Activated T-helper 1 cell treated with anti-CD3 and anti-CD28 coated beads, Interleukin-12 subunit alpha, Interleukin-12 subunit beta, Interleukin-2, Interleukin-4 antibody, amounts not matched to agents 30 ng/mL and 10 ng/mL and 1 ng/mL, durations not matched to agents 14 hours and 24 hours and 36 hours (primary cell): ENCODE measurements around the gene SAPCD2. TPM values are rescaled to one million over a fixed set of nuclear protein-coding genes. Genes with fewer than 3 reads are reported as not detected.

Experiments
- DNase-seq: peaks from one replicate; pipeline ENCODE4 v3.0.0; 2021; ENCODE audit warnings: low spot score
- H3K27ac Mint-ChIP-seq: one replicate; pipeline ENCODE4 v1.8.0; 2021; ENCODE audit warnings: mild to moderate bottlenecking, mixed read lengths
- H3K27me3 Mint-ChIP-seq: one replicate; pipeline ENCODE4 v1.8.0; 2022; ENCODE audit warnings: mild to moderate bottlenecking, moderate library complexity, mixed read lengths; ENCODE audit not compliant: insufficient read depth
- H3K36me3 Mint-ChIP-seq: one replicate; pipeline ENCODE4 v1.8.0; 2021; ENCODE audit warnings: low read depth, mixed read lengths
- H3K4me1 Mint-ChIP-seq: one replicate; pipeline ENCODE4 v1.8.0; 2021; ENCODE audit warnings: low read depth, mixed read lengths
- H3K4me3 Mint-ChIP-seq: one replicate; pipeline ENCODE4 v1.8.0; 2021; ENCODE audit warnings: mild to moderate bottlenecking, moderate library complexity, mixed read lengths
- H3K9me3 Mint-ChIP-seq: one replicate; pipeline ENCODE4 v1.8.0; 2021; ENCODE audit warnings: mixed read lengths
- intact Hi-C: fragments of 100-400 bp; cut with micrococcal nuclease; formaldehyde crosslinking; loops from one replicate; pipeline ENCODE4 v1.15.1; 2024
- total RNA-seq: library from RNA; stranded (reverse); gene quantifications from 2 replicates; pipeline ENCODE4 v1.2.3, GENCODE V29; 2022

The SAPCD2 gene
- total RNA-seq, 1 donor from 2014 or later: 25.1 TPM

DNA sequence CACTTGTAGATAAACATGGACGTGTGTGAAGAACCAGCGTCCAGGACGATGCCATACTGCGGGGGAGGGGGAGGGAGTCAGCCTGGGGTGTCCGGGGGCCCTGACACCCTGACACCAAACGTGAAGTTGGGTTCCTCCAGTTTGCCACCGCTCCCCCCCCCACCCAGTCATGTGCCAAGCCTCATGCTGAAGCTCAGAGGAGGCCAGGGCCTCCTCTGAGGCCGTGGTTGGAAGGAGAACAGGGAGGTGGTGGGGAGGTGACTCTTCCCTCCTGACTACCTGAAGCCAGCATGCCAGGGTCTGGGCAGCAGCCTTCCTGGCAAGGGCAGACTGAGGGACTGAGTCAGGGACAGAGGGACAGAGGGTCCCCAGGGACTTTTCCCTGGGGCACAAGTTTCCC is 18.1 kb downstream of the SAPCD2 start:
- no peak for DNase-seq
- Mint-ChIP-seq H3K27me3 (peaks cover 35% of the 10 kb centered on the region), H3K9me3 (no peaks in the 10 kb centered on the region), H3K4me1 (no peaks in the 10 kb centered on the region), H3K27ac (no peak overlapping the region), H3K4me3 (no peak overlapping the region), H3K36me3 (no peaks in the 10 kb centered on the region)
- intact Hi-C loops: no loop called here

DNA sequence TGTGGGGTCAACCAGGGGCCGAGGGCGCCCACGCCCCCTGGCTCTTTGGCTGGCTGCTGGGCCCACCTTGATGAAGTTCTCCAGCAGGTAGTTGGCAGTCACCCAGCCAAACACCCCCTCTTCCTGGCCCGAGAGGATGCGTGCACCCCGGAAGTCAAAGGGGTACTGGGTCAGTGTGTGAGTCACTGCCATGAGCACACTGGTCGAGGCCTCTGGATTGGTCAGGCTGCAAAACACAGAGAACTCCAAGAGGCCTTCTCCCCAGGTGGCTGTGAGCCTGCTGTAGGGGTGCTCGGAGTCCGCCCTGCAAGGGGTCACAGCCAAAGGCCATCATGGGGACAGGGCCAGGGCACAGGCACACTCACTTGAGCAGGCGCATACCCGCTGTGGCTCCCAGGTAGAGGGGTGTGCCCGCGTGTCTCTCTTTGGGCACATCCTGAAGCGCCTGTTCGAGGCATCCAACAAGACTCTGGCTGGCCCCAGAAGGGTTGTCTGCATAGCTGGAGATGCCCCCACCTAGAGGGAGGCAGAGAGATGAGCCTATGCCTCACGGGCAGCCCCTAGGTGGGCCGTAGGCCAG is 19.1 kb downstream of the SAPCD2 start:
- peaks cover 40% of the 10 kb centered on the region for H3K27me3 Mint-ChIP-seq
- no peak overlapping the region for H3K27ac Mint-ChIP-seq
- no peaks in the 10 kb centered on the region for H3K4me1 Mint-ChIP-seq
- intact Hi-C loops: no loop called here
- no peaks in the 10 kb centered on the region for H3K9me3 Mint-ChIP-seq
- H3K4me3 Mint-ChIP-seq: no peak overlapping the region
- no peak for DNase-seq
- H3K36me3 Mint-ChIP-seq: no peaks in the 10 kb centered on the region

DNA sequence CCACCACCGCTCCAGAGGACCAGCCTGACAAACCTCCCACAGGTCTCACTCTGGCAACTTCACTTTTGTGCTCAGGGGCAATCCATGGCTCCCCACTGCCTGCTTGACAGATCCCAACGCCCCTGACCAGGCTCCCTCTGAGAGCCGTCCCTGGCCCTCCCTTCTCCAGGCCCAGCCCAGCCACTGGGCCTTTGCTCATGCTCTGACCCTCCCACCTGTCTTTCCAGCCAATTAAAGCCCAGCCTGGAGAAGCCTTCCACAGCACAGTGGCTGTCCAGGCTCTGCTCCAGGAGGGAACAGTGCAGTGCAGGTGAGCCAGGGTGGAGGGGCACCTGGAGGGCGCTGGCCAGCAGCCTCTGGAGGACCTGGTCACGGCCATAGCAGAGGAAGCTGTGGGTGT is 19.8 kb downstream of the SAPCD2 start:
- Mint-ChIP-seq H3K4me1 (no peaks in the 10 kb centered on the region), H3K36me3 (no peaks in the 10 kb centered on the region), H3K9me3 (no peaks in the 10 kb centered on the region), H3K4me3 (no peak overlapping the region), H3K27me3 (peaks cover 39% of the 10 kb centered on the region), H3K27ac (no peak overlapping the region)
- no peak for DNase-seq
- intact Hi-C loops: no loop called here

DNA sequence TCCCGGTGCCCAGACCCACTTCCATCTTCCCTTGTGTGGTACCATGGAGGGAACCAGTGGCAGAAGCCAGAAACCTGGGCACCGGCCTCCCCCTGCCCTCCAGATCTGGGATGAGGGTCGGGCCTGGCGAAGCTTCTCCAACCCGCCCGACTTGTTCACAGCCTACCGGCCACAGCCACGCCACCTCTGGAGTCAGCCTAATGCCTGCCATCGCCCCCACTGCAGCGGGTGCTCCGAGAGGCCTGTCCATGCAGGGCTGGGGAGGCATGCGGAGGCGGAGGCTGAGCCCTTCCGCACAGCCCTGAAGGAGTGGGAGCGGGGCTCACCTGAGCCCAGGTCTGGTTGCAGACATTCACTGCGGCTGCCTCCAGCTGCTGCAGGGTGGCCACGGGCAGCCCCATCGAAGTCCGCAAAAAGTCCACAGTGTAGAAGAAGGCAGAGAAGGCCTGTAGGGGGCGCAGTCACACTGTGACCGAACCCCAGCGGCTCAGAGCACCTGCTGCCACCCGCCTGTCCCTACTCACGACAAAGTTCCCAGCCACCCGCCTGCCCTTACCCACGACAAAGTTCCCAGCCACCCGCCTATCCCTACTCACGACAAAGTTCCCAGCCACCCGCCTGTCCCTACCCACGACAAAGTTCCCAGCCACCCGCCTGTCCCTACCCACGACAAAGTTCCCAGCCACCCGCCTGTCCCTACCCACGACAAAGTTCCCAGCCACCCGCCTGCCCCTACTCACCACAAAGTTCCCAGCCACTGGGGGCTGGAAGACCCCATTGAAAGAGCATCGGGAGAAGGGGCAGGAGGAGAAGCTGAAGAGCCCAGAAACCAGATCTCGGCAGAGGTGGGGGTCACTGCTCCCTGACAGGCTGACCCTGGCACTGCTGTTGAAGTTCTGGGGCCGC is 20.6 kb downstream of the SAPCD2 start:
- no peaks in the 10 kb centered on the region for H3K9me3 Mint-ChIP-seq
- DNase-seq: peak; percentile 40
- no peak overlapping the region for H3K27ac Mint-ChIP-seq
- peaks cover 3% of the 10 kb centered on the region for H3K4me1 Mint-ChIP-seq
- intact Hi-C loops: loop anchor here (5.0 kb wide), 3 partner anchors 78 to 202 kb away; partner anchors contain the start of genes PHPT1 and TUBB4B
- H3K27me3 Mint-ChIP-seq: peaks cover 36% of the 10 kb centered on the region
- no peaks in the 10 kb centered on the region for H3K36me3 Mint-ChIP-seq
- no peak overlapping the region for H3K4me3 Mint-ChIP-seq

DNA sequence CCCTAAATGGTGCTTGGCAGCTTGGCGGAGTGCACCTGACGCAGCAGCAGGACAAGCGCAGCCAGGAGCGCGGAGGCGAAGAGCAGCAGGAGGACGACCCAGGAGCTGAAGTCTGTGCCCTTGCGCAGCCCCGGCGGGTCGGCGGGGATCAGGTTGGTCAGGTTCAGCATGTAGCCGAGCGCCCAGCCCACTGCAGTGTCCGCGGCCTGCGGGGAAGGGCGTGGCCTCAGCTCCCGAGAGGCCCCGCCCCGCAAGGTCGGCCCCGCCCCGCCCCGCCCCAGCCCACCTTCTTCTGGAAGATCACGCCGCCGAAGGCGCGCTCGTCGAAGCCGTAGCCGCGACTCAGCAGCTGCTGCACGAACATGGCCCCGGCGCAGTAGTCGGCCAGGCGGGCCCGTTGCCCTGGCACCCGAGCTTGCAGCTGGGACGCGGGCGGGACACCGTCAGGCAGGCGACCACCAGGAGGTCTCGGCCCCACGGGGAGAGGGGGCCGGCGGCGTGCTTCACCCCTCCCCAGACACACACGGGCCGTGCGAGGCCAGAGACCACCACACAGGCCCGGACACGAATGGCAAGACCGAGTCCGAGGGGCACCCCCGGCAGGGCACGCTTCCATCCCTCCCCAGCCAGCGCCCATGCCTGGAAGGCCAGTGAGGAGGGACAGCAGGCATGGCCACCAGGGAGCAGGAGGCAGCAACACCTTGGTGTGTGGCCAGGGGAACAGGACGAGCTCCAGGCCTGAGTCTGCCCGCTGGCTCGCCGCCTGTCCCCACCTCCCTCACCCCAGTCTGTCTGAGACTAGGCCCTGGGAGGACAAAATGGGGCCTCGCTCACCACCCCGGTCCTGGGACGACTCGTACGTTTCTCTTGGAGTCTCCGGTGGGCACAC is 21.5 kb downstream of the SAPCD2 start:
- no peaks in the 10 kb centered on the region for H3K36me3 Mint-ChIP-seq
- H3K4me3 Mint-ChIP-seq: no peak overlapping the region
- H3K4me1 Mint-ChIP-seq: peaks cover 5% of the 10 kb centered on the region
- H3K27ac Mint-ChIP-seq: no peak overlapping the region
- H3K9me3 Mint-ChIP-seq: no peaks in the 10 kb centered on the region
- no peak for DNase-seq
- intact Hi-C loops: loop anchor here (5.0 kb wide), 3 partner anchors 78 to 202 kb away; partner anchors contain the start of genes PHPT1 and TUBB4B
- H3K27me3 Mint-ChIP-seq: peaks cover 36% of the 10 kb centered on the region

DNA sequence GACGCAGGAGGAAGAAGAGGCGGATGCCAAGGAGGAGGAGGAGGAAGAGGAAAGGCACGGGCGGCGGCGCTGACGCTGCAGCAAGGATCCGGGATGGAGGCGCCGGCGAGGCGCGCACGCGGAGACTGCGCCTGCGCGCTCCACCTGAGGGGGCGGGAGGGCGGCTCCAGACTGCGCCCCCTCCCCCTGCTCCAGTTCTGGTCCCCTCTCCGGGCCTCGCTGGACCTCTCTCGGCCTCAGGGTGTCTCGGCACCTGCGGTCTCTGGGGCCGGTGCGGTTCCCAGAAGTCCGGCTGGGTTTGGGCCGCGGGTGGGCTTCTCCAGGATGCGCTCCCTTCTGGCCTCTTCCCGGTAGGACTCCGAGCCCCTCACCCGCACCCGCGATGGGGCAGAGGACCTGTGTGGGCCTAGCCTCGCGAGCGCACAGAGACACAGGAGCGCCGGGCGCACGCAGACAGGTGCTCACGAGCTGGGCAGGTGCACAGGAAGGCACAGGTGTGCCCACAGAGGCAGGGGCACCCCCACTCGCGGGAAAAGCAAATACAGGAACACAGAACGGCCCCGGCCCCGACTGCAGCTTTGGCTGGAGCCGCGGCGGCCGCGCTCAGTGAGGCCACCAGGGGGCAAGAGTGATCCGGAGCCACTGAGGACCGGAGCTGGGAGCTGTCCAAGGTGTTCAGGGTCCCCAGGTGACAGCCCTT is 24.1 kb downstream of the SAPCD2 start, which contains the start of gene NPDC1:
TSS of gene NPDC1 (minus strand) at position 90 of the 700 bp plus-strand sequence. CDS start 188 bp downstream, outside the sequence.
- intact Hi-C loops: loop anchor here (1.0 to 5.0 kb wide), 5 partner anchors 17 to 199 kb away; partner anchors contain the start of genes PHPT1 and TUBB4B
- Mint-ChIP-seq H3K4me3 (peak within 1 kb of the TSS; percentile 77), H3K36me3 (no peaks in the 10 kb centered on the region), H3K27ac (peak within 1 kb of the TSS; percentile 44), H3K9me3 (no peaks in the 10 kb centered on the region), H3K4me1 (peaks cover 5% of the 10 kb centered on the region), H3K27me3 (peaks cover 29% of the 10 kb centered on the region)
- peak; percentile 81 for DNase-seq

DNA sequence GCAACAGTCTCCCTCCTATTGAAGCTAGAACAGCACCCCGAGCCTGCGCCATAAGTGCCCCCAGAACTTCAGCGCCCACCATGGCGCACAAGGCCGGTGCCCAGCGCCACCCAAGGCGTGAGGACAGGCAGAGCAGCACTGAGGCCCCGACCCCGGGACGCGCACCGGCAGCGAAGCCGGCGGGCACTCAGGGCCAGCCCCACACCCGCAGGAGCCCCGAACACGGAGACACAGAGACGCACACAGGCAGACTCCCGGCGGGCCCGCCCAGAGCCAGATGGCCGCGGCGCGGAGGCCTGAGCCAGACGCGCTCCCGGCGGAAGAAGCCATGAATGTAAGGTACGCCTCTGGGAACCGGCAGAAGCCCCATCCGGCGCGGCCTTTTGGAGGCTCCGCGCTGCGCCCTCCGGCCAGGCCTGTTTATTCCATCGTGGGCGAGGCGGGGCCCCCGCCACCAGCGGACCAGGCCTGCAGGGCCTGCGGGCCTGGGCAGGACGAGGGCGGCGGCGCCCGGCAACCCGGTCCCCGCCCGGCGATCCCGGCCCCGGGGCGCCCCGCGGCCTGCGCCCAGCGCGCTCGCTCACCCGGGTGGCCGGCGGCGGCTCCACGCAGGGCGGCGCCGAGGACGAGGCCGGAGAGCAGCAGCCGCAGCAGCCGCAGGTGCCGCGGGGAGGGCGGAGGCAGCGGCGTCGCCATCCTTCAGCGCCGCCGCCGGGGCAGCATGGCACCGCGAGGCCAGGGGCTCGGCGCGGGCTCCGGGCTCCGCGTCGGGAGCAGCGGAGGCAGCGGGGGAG is 24.9 kb downstream of the SAPCD2 start:
- Mint-ChIP-seq H3K4me1 (peaks cover 5% of the 10 kb centered on the region), H3K36me3 (no peaks in the 10 kb centered on the region), H3K27ac (peak overlapping the region; percentile 44), H3K4me3 (peak overlapping the region; percentile 77), H3K27me3 (peaks cover 26% of the 10 kb centered on the region), H3K9me3 (no peaks in the 10 kb centered on the region)
- no peak for DNase-seq
- intact Hi-C loops: loop anchor here (1.0 to 5.0 kb wide), 5 partner anchors 16 to 198 kb away; partner anchors contain the start of genes PHPT1 and TUBB4B

DNA sequence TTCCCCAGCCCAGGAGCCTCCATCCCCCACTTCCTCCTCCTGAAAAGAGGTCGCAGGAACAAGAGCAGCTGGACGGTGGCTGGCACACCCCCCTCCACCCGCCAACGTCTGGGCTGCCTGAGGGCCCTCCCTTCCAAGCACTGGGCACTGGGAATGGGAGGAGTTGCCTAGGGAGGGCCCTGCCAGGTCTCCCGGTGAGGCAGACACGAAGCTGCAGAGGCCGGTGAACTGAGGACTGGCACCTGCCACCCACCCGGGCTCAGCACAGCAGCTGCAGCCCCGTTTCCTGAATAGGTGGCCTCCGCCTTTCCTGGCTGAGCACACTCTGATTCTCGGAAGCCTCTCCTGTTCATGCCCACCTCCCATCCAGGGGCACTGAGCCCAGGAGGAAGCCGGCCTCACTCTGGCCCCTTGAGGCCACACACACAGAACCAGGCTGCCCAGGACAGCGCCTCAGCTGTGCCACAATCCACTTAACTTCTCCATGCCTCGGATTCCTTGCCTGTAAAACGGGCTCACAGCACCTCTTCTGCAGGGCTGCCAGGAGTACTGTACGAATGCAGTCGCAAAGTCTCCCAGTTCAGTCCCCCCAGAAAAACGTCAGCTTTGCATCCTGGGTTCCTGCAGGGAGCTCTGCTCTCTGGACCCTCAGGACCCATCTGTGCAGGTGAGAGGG is 25.7 kb downstream of the SAPCD2 start:
- no peak for DNase-seq
- Mint-ChIP-seq H3K27ac (no peak overlapping the region), H3K36me3 (no peaks in the 10 kb centered on the region), H3K4me1 (peaks cover 5% of the 10 kb centered on the region), H3K9me3 (no peaks in the 10 kb centered on the region), H3K4me3 (peak overlapping the region; percentile 77), H3K27me3 (peaks cover 17% of the 10 kb centered on the region)
- intact Hi-C loops: loop anchor here (5.0 kb wide), 3 partner anchors 83 to 198 kb away; partner anchors contain the start of genes PHPT1 and TUBB4B

DNA sequence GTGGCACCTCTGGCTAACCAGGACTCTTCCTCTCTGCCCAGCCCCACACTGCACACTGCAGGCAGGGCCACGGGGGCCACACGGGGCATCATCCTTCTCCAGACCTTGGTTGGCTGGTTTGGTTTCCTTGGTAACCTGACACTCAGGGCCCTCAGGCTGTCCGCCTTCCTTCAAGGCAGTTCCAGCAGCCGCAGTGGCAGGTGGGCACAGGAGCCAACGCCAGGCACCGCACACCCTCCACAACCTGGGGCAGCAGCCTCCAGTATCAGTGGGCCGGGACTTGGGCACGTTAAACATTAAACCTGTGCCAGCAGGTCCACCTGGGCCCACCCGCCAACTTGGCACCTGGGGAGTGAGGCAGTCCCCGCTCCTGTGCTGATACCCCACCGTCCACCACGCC is 26.3 kb downstream of the SAPCD2 start:
- Mint-ChIP-seq H3K36me3 (no peaks in the 10 kb centered on the region), H3K4me3 (no peak overlapping the region), H3K27me3 (peaks cover 14% of the 10 kb centered on the region), H3K27ac (no peak overlapping the region), H3K9me3 (no peaks in the 10 kb centered on the region), H3K4me1 (peaks cover 5% of the 10 kb centered on the region)
- DNase-seq: no peak
- intact Hi-C loops: no loop called here

DNA sequence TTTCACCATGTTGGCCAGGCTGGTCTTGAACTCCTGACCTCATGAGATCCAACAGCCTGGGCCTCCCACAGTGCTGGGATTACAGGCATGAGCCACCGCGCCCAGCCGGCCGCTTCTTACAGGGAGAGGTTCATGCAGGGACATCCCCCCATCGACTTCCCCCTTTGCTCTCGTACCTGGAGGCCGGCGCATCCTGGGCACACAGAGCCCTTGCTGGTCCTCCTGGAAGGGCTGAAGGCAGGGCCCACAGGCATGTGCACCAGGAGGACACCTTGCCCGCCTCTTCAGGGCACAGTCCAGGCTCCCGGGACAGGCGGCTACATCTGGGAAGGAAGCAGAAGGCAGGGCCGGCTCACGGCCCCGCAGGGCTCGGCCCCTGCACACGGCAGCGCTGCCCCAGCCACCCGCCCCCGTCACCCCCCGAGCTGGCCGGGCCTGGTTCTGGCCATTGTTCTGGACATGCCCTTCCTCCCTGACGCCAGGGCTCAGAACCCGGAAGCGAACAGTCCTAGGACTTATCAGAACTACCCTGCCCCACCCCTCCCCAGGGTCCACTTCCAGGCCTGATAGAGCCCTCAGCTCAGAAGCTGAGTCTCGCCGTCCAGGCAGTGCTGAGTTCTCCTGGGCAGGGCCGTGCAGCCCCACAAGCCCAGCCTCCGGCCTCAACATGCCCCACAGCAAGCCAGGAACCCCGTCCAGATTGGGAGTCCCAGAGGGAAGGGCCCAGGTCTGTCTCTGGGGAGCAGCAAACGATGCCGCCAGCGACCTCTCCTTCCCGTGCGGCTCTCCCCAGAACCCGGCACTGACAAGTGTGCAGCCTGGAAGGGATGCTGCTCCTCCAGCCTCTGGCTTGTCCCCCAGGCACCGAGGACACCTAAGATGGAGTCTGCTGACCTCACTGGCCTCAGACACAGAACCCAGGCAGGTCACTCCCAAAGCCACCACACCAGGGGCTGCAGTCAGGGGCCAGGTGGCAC is 27.3 kb downstream of the SAPCD2 start:
- peaks cover 5% of the 10 kb centered on the region for H3K4me1 Mint-ChIP-seq
- peaks cover 12% of the 10 kb centered on the region for H3K27me3 Mint-ChIP-seq
- H3K27ac Mint-ChIP-seq: no peak overlapping the region
- intact Hi-C loops: no loop called here
- no peaks in the 10 kb centered on the region for H3K9me3 Mint-ChIP-seq
- H3K36me3 Mint-ChIP-seq: peaks cover 2% of the 10 kb centered on the region
- no peak overlapping the region for H3K4me3 Mint-ChIP-seq
- no peak for DNase-seq
